IMR-90 (cell line): ENCODE measurements around the gene TOM1L1. TPM values are rescaled to one million over a fixed set of nuclear protein-coding genes. Genes with fewer than 3 reads are reported as not detected.

Experiments
- ATAC-seq: fragments of 200-7000 bp; cut with Tn5 transposase; 2 replicates; pipeline ENCODE4 v1.9.1; 2020; ENCODE audit warnings: low read depth, mild to moderate bottlenecking, moderate library complexity
- BruUV-seq: library from RNA; stranded (reverse); fragments of 400-500 nt; replicated peaks from 2 replicates; lab custom pipeline; 2021; lab: Mats Ljungman, UMichigan
- CTCF ChIA-PET: fragments of 300-600 bp; formaldehyde crosslinking; extraction: SDS; loops from one replicate; lab custom pipeline; 2021; ENCODE audit warnings: antibody characterized with exemption; lab: Yijun Ruan, JAX
- POLR2A ChIA-PET: fragments of 300-600 bp; sonication (Branson Sonifier 250); formaldehyde crosslinking; loops from one replicate; lab custom pipeline; 2022; ENCODE audit warnings: antibody characterized with exemption; ENCODE audit not compliant: unreplicated experiment; lab: Charles Lee
- DNase-seq: peaks from one replicate; pipeline ENCODE4 v3.0.0; 2013
- H2AFZ ChIP-seq: replicated peaks from 2 replicates; pipeline ENCODE3; 2013; ENCODE audit warnings: low read length, mild to moderate bottlenecking; ENCODE audit not compliant: poor library complexity
- H2AK5ac ChIP-seq: 2 replicates; pipeline ENCODE4 v1.6.1; 2013; ENCODE audit warnings: low read depth, low read length, inconsistent platforms
- H2AK9ac ChIP-seq: replicated peaks from 2 replicates; pipeline ENCODE3; 2013; ENCODE audit warnings: mild to moderate bottlenecking, low read depth, low read length, moderate library complexity; ENCODE audit not compliant: poor library complexity
- H2BK120ac ChIP-seq: 2 replicates; pipeline ENCODE4 v1.6.1; 2013; ENCODE audit warnings: low read depth, low read length, inconsistent platforms
- H2BK15ac ChIP-seq: 3 replicates; pipeline ENCODE4 v1.6.1; 2013; ENCODE audit warnings: low read depth, low read length, inconsistent platforms
- H2BK20ac ChIP-seq: 2 replicates; pipeline ENCODE4 v1.6.1; 2013; ENCODE audit warnings: low read depth, mild to moderate bottlenecking, inconsistent platforms, low read length, moderate library complexity
- H2BK5ac ChIP-seq: 2 replicates; pipeline ENCODE4 v1.6.1; 2013; ENCODE audit warnings: mild to moderate bottlenecking, low read depth, low read length, inconsistent platforms; ENCODE audit not compliant: poor library complexity, severe bottlenecking
- H3K14ac ChIP-seq: replicated peaks from 2 replicates; pipeline ENCODE4 v1.6.1; 2013; ENCODE audit warnings: low read depth, low read length, inconsistent platforms
- H3K18ac ChIP-seq: 2 replicates; pipeline ENCODE4 v1.6.1; 2013; ENCODE audit warnings: low read depth, low read length, control low read depth
- H3K23ac ChIP-seq: 2 replicates; pipeline ENCODE4 v1.6.1; 2013; ENCODE audit warnings: low read depth, low read length, inconsistent platforms
- H3K27ac ChIP-seq: 2 replicates; pipeline ENCODE4 v1.5.1; 2013; ENCODE audit warnings: mild to moderate bottlenecking, control low read depth, low read length; ENCODE audit not compliant: insufficient read depth
- H3K27me3 ChIP-seq: 2 replicates; pipeline ENCODE4 v1.6.1; 2013; ENCODE audit warnings: low read length; ENCODE audit not compliant: control insufficient read depth, insufficient read depth
- H3K36me3 ChIP-seq: 2 replicates; pipeline ENCODE4 v1.6.1; 2013; ENCODE audit warnings: low read length, mixed read lengths; ENCODE audit not compliant: control insufficient read depth, insufficient read depth
- H3K4ac ChIP-seq: 2 replicates; pipeline ENCODE4 v1.6.1; 2013; ENCODE audit warnings: low read depth, low read length, inconsistent platforms
- H3K4me1 ChIP-seq: 2 replicates; pipeline ENCODE4 v1.6.1; 2013; ENCODE audit warnings: low read length, mixed read lengths; ENCODE audit not compliant: control insufficient read depth, insufficient read depth
- H3K4me2 ChIP-seq: 2 replicates; pipeline ENCODE4 v1.6.1; 2013; ENCODE audit warnings: low read depth, mild to moderate bottlenecking, control low read depth, low read length, moderate library complexity
- H3K4me3 ChIP-seq: 2 replicates; pipeline ENCODE4 v1.5.1; 2013; ENCODE audit warnings: low read depth, mild to moderate bottlenecking, control low read depth, low read length, moderate library complexity; ENCODE audit not compliant: insufficient read depth
- H3K56ac ChIP-seq: 2 replicates; pipeline ENCODE4 v1.6.1; 2013; ENCODE audit warnings: low read length, inconsistent platforms; ENCODE audit not compliant: insufficient read depth; ENCODE audit errors: extremely low read depth
- H3K79me1 ChIP-seq, 2 experiments: 2 replicates each; pipeline ENCODE4 v1.6.1; 2013; ENCODE audit warnings: low read length in 2 of 2, inconsistent platforms in 1 of 2, low read depth in 1 of 2
- H3K9ac ChIP-seq: 2 replicates; pipeline ENCODE4 v1.6.1; 2013; ENCODE audit warnings: low read depth, low read length, control low read depth
- H3K9me1 ChIP-seq: 2 replicates; pipeline ENCODE4 v1.6.1; 2013; ENCODE audit warnings: low read length, inconsistent platforms; ENCODE audit not compliant: insufficient read depth
- H3K9me3 ChIP-seq: 2 replicates; pipeline ENCODE4 v1.6.1; 2013; ENCODE audit warnings: low read length; ENCODE audit not compliant: control insufficient read depth, insufficient read depth
- H4K20me1 ChIP-seq: 2 replicates; pipeline ENCODE4 v1.6.1; 2013; ENCODE audit warnings: low read length, inconsistent platforms; ENCODE audit not compliant: insufficient read depth
- H4K5ac ChIP-seq: 2 replicates; pipeline ENCODE4 v1.6.1; 2013; ENCODE audit warnings: mild to moderate bottlenecking, low read depth, low read length, control low read depth
- H4K8ac ChIP-seq, 2 experiments: 2 replicates each; pipeline ENCODE4 v1.6.1; 2013; ENCODE audit warnings: low read depth in 2 of 2, low read length in 2 of 2, control low read depth in 1 of 2, inconsistent platforms in 1 of 2
- H4K91ac ChIP-seq: 2 replicates; pipeline ENCODE4 v1.6.1; 2013; ENCODE audit warnings: low read depth, low read length, inconsistent platforms; ENCODE audit not compliant: insufficient read depth
- BHLHE40 ChIP-seq: fragments of 150-350 bp; IDR thresholded peaks from 2 replicates; pipeline ENCODE4 v1.6.1; 2016; ENCODE audit warnings: mild to moderate bottlenecking, low read depth, low read length
- CHD1 ChIP-seq: IDR thresholded peaks from 2 replicates; pipeline ENCODE4 v1.6.1; 2012; ENCODE audit warnings: low read depth, low read length, improper control_type of control experiment
- MAZ ChIP-seq: IDR thresholded peaks from 2 replicates; pipeline ENCODE4 v1.6.1; 2012; ENCODE audit warnings: low read depth, mild to moderate bottlenecking, low read length, improper control_type of control experiment, moderate library complexity, borderline replicate concordance
- POLR2A ChIP-seq: IDR thresholded peaks from 2 replicates; pipeline ENCODE4 v1.6.1; 2012; ENCODE audit warnings: mild to moderate bottlenecking, low read depth, low read length
- USF2 ChIP-seq: fragments of 150-350 bp; IDR thresholded peaks from 2 replicates; pipeline ENCODE4 v1.6.1; 2017; ENCODE audit warnings: mild to moderate bottlenecking, antibody characterized with exemption, low read length, low read depth
- WGBS, 2 experiments: methylation state at CpG; one replicate each; pipeline versions ENCODE4 v1.1.5 to v1.1.7; 2013; ENCODE audit warnings: missing lambda C conversion rate in 2 of 2; ENCODE audit not compliant: insufficient read length in 1 of 2; ENCODE audit errors: extremely low coverage in 2 of 2; 5-methylcytosine and 5-hydroxymethylcytosine counted together
- dilution Hi-C: fragments of 300-500 bp; cut with HindIII; formaldehyde crosslinking; loops from one replicate; pipeline ENCODE4 v1.14.3; 2018; ENCODE audit warnings: low sequenced_read_pairs; ENCODE audit not compliant: unreplicated experiment
- in situ Hi-C: fragments of 300-500 bp; cut with MboI; formaldehyde crosslinking; loops from 3 replicates; pipeline ENCODE4 v1.14.3; 2019; ENCODE audit warnings: low sequenced_read_pairs, inconsistent platforms, mixed read lengths
- intact Hi-C: fragments of 100-400 bp; cut with micrococcal nuclease; formaldehyde crosslinking; loops from 2 replicates; pipeline ENCODE4 v1.10.0; 2022
- polyA plus RNA-seq, 3 experiments: library from polyadenylated mRNA; depleted of rRNA; stranded (reverse); fragments of >200 nt; gene quantifications; 2 replicates each; pipeline ENCODE4 v1.2.3, GENCODE V29; 2012; ENCODE audit warnings: low replicate concordance in 1 of 3
- total RNA-seq: library from RNA; depleted of rRNA; stranded (reverse); fragments of >200 nt; gene quantifications from 2 replicates; pipeline ENCODE4 v1.2.3, GENCODE V29; 2012

TOM1L1 gene
- total and polyA plus RNA-seq, 2 of the 4 experiments (the other 2 are of a cell fraction) = 13.0 to 20.1 TPM

GRCh38 chr17:54863176-54863575 is 37.5 kb upstream of the TOM1L1 start:
- intact Hi-C loops (no loop called here), in situ Hi-C loops (no loop called here), dilution Hi-C loops (no loop called here)
- H3K27ac ChIP-seq = no peak overlapping the region
- no peak overlapping the region for H2BK120ac ChIP-seq
- no peak overlapping the region for H2BK5ac ChIP-seq
- no peaks in the 10 kb centered on the region for H4K20me1 ChIP-seq
- no peak overlapping the region for H3K4ac ChIP-seq
- H2BK20ac ChIP-seq = no peak overlapping the region
- 60% methylated on average over 1 of the region's 2 CpGs; no CpG with 5 or more reads in 1 of the 2 experiments for WGBS, 2 experiments
- no peak overlapping the region for H3K9ac ChIP-seq
- no peak overlapping the region for H4K91ac ChIP-seq
- no peak overlapping the region for H4K8ac ChIP-seq
- no peak overlapping the region for H2BK15ac ChIP-seq
- H3K4me2 ChIP-seq = no peak overlapping the region
- no peak overlapping the region for H3K14ac ChIP-seq
- ATAC-seq (no peak), DNase-seq (no peak)
- no peak overlapping the region for H2AK5ac ChIP-seq
- H2AK9ac ChIP-seq = no peak overlapping the region
- no peak overlapping the region for H2AFZ ChIP-seq
- H3K18ac ChIP-seq = no peak overlapping the region
- no peaks in the 10 kb centered on the region for H3K9me1 ChIP-seq
- no peaks in the 10 kb centered on the region for H3K27me3 ChIP-seq
- CTCF ChIA-PET = no interaction called here
- peaks cover 1% of the 10 kb centered on the region; the same call in 1 of the 2 replicates for H3K9me3 ChIP-seq
- H3K56ac ChIP-seq = no peak overlapping the region
- no peaks in the 10 kb centered on the region for H3K79me1 ChIP-seq
- POLR2A ChIA-PET = no interaction called here
- BruUV-seq = no TSS peak
- H3K4me1 ChIP-seq = no peaks in the 10 kb centered on the region
- H4K5ac ChIP-seq = no peak overlapping the region
- TF ChIP-seq USF2 (no peak), MAZ (no peak), BHLHE40 (no peak), CHD1 (no peak), POLR2A (no peak)
- no peak overlapping the region for H3K4me3 ChIP-seq
- H3K23ac ChIP-seq = no peak overlapping the region
- H3K36me3 ChIP-seq = no peaks in the 10 kb centered on the region
